Activated CD8-positive, alpha-beta memory T cell treated with anti-CD3 and anti-CD28 coated beads for 1 hour (primary cell): ENCODE data around the gene SFTPB.
"Not testable (repeated sequence)": the region's sequence is repeated elsewhere in the genome, so short reads cannot be mapped to it uniquely, and the experiment has no call there.

ENCODE experiments used
- DNase-seq, 2 donors: peaks; one replicate each; pipeline ENCODE4 v3.0.0-alpha.2; 2020; ENCODE audit warnings: low read depth in 1 of 2; ENCODE audit errors: extremely low read depth in 1 of 2

Gene SFTPB

GRCh38 chr2:85678377-85678776 is 10.4 kb upstream of the SFTPB start:
- DNase-seq: no peak

DNA sequence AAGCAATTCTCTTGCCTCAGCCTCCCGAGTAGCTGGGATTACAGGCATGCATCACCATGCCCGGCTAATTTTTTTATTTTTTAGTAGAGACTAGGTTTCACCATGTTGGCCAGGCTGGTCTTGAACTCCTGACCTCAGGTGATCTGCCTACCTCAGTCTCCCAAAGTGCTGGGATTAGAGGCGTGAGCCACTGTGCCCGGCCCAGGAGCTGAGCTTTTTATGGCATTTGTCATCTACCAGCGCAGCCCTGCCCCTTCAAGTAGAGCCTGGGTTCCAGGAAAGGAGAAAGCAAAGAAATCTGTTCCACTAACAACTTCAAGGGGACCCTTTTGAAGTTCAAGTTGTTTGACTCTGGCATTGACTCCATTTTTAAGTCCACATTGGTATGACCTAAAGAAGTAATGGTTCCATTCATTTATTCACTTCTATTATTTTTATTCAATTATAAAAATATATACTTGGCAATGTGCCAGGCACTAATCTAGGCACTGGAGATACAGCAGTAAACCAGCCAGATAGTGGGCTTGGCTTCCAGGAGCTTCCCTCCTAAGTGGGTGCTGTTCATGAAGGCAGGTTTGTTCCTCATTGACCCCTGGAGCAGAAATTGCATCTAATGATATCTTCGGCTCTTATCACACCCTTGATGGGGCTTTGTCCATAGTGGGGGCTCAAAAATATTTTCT is 8.0 kb upstream of the SFTPB start:
- no peak for DNase-seq

DNA sequence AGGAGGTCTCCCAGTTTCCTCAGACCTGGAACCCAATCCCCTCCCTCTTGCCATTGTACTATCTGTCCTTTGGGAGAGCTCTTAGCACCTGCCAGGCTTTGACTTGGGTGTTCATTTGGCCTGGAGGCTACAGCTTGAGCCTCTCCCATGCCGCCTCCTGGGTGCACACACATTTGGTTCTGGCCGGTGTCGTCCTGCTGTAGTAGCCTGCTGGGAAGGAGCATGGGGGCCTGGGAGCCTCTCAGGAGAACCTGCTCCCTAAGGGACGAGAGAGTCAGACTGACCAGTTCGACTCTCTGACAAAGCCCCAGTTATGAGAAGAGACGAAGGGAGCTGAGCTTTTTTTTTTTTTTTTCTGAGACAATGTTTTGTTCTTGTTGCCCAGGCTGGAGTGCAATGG is 7.4 kb upstream of the SFTPB start:
- no peak for DNase-seq

- no peak for DNase-seq
Measured at GRCh38 chr2:85674417-85674816, 6.4 kb upstream of the SFTPB start.

DNA sequence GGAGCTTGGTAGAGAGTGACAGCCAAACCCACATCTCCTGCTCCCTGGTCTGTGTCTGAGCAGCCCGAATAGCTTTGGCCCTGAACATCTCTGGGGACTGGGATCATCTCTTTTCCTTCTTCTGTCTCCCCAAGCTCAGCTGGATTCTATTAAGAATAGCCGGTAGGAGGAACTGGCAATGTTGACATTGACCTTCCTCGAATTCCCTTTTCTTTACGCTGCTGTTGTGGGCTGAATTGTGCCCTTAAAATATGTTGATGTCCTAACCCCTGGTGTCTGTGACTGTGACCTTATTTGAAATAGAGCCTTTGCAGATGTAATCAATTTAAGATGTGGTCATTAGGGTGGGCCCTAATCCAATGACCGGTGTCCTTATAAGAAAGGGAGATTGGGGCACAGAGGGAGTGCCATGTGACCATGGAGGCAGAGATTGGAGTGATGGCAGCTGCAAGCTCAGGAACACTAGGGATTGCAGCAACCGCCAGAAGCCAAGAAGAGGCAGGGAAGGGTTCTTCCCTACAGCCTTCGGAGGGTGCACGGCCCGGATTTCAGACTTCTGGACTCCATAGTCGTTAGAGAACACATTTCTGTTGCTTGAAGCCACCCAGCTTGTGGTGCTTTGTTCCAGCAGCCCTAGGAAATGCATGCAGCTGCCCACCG is 5.8 kb upstream of the SFTPB start:
- no peak for DNase-seq

DNA sequence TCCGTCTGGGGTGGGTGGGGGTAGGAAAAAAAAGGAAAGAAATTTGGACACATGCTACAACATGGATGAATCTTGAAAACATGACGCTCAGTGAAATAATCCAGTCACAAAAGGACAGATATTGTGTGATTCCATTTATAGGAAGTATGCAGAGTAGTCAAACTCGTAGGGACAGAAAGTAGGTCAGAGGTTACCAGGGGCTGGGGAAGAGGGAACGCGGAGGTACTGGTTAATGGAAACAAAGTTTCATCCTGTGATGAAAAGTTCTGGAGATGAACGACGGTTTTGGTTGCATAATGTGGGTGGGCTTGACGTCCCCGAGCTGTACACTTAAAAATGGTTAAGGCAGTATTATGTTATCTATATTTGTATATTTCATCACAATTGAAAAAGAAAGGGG is 4.5 kb upstream of the SFTPB start:
- DNase-seq: no peak

DNA sequence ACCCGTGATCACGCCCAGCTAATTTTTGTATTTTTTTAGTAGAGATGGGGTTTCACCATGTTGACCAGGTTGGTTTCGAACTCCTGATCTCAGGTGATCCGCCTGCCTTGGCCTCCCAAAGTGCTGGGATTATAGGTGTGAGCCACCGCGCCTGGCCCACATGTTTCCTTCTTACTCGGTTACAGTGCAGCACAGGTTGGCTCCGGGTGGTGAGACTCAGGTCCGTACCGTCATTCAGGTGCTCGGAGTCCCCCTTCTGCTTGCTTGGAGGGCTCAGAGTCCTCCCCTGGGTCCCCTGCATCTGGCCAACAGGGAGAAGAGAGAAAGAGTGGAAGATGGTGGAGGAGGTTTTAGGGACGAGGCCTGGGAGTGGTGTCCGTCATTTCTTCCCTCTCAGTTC is 2.4 kb upstream of the SFTPB start:
- not testable (repeated sequence) for DNase-seq

- no peak for DNase-seq
Measured at GRCh38 chr2:85669549-85669948, 1.6 kb upstream of the SFTPB start.

DNA sequence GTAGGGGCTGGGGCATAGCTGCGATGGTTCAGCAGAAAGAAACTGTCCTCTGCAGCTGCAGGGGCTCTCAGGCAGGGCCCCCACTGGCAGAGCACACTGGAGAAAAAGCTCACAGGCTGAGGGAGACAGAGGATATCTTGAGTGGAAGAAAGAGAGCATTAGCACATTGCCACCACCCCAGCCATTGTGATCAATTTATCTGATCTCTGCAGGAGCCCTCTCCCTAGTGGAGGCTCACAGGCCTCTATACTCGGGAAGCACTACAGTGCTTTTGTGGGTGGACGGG is 801 bp upstream of the SFTPB start:
- DNase-seq: no peak

DNA sequence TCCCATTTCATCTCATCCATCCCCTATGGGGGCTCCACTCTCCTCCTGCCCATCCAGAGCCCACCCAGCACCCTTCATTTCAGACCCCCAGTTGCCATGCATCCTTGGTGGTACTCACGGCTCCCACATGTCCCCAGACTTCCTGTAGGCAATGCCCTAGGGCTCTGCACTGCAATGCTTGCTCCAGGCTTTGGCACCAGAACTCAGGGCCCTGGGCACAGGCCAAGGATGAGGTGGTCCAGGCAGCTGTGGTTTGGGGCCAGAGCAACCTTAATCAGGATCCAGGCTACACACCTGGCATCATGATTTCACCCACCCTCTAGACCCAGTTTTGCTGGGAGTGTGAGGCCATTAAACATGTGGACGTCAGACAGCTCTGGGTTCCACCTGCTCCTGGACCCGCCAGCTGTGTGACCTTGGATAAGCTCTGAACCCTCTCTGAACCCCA is 414 bp downstream of the SFTPB start:
- no peak for DNase-seq

GRCh38 chr2:85666435-85667316 is 1.3 kb downstream of the SFTPB start:
- no peak for DNase-seq

DNA sequence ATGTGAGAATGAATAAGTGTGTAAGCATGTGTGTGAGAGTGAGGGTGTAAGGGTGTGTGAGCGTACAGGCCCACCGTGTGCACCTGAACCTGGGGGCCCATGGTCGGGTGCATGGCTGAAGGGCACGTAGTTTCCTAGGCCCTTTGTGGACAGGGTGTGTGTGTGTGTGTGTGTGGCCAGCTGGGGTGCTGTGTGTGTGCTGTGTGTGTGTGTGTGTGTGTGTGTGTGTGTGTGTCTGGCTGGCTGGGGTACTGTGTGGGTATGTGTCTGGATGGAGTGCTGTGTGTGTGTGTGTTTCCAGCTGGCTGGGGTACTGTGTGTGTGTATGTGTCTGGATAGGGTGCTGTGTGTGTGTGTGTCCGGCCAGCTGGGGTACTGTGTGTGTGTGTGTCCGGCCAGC is 2.0 kb downstream of the SFTPB start:
- no peak for DNase-seq

- DNase-seq: no peak
Measured at GRCh38 chr2:85665264-85665937, 2.6 kb downstream of the SFTPB start.

GRCh38 chr2:85663594-85664565 is 4.1 kb downstream of the SFTPB start:
- no peak for DNase-seq

DNA sequence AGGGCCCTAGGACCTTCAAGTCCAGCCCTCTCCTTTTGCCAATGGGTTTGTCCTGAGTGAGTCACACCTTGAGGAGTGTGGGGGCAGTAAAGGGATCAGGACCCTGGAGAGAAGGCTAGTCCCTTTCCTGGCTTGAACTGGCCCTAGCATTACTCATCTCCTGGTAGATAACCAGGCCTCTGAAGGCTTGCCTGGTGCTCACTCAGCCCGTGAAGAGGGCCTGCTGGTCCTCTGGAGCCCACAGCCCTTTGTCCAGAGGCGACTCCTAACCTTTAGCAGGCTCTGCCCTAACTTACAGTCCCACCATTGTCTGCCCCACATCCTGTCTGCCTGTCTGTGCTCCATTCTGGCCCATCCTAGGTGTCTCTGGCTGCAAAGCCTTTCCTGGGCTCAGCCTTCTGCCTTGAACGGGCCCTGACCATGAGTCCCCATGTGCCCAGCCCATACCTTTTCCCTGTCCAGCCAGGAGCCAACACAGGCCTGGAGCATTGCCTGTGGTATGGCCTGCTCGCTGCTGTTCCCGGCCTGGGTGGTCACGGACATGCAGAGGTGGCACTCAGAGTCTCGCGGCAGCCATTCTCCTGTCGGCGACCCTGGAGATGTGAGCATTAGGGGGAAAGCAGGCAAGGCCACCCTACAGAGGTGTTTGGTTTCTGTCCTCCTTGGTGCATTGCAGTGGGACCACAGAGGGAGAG is 5.0 kb downstream of the SFTPB start:
- no peak for DNase-seq

GRCh38 chr2:85661139-85661858 is 6.7 kb downstream of the SFTPB start:
- DNase-seq: no peak

DNA sequence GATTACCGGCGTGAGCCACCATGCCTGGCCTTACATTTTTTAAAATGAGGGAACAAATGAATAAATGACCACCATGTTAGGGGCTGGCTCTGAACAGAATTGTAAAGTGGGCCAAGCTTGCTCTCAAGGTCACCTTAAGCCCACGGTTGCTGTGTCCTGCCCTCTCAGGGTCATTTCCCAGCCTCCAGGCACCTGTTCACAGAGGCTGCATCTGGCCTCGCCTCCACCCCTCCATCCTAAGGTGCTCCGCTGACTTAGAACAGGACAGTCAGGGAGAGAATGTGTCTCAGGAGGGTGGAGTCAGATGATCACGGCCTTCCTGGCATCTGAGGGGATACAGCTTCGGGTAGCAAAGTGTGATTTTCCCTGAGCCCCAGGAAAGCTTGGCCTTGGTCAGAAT is 7.3 kb downstream of the SFTPB start:
- DNase-seq: no peak

GRCh38 chr2:85660301-85660700 is 7.7 kb downstream of the SFTPB start:
- not testable (repeated sequence) for DNase-seq
